Mucosa of rectum (tissue), 2 donors: ENCODE results near the gene PTPRK.

Experiments
- H3K27ac ChIP-seq, 2 donors: one replicate each; pipeline ENCODE4 v1.7.0; 2013; ENCODE audit warnings: inconsistent platforms in 2 of 2, low read depth in 2 of 2, low read length in 2 of 2
- H3K27me3 ChIP-seq, 2 donors: one replicate each; pipeline ENCODE4 v1.7.0; 2013; ENCODE audit warnings: low read length in 2 of 2; ENCODE audit not compliant: control insufficient read depth in 2 of 2, insufficient read depth in 2 of 2
- H3K36me3 ChIP-seq, 2 donors: one replicate each; pipeline ENCODE4 v1.7.0; 2013; ENCODE audit warnings: low read length in 2 of 2; ENCODE audit not compliant: control insufficient read depth in 2 of 2, insufficient read depth in 2 of 2
- H3K4me1 ChIP-seq, 2 donors: one replicate each; pipeline ENCODE4 v1.7.0; 2013; ENCODE audit warnings: low read length in 2 of 2, mild to moderate bottlenecking in 1 of 2; ENCODE audit not compliant: control insufficient read depth in 2 of 2, insufficient read depth in 2 of 2
- H3K4me3 ChIP-seq, 2 donors: one replicate each; pipeline ENCODE4 v1.7.0; 2013; ENCODE audit warnings: low read length in 2 of 2
- H3K9ac ChIP-seq, 2 donors: one replicate each; pipeline ENCODE4 v1.7.0; 2013; ENCODE audit warnings: low read length in 2 of 2, low read depth in 1 of 2, mild to moderate bottlenecking in 1 of 2
- H3K9me3 ChIP-seq, 2 donors: one replicate each; pipeline ENCODE4 v1.7.0; 2013; ENCODE audit warnings: low read length in 2 of 2; ENCODE audit not compliant: control insufficient read depth in 2 of 2
- donor health status: healthy.
- donor health status: Normal muscosa, but diverticular disease.

PTPRK gene

DNA sequence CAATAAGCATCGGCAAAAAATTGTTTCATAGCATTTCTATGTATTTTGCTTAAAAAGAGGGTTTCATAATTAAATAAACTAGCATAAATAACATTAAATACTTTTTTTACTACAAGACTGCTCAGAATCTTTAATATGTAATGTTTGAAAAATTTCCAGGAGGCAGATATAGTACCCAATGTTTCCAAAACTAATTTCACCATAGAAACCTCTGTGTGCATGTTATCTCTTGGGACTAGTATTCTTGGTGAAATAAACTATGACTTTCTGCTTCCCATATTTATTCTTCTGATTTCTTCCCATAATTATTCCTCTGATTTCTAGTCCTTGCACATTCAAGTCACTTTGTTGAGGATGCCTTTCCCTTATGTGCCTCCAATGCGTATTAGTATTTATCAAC is 94.5 kb downstream of the PTPRK start:
- Histone ChIP-seq H3K9ac (no peak overlapping the region), H3K4me3 (no peak overlapping the region), H3K36me3 (no peaks in the 10 kb centered on the region), H3K4me1 (no peaks in the 10 kb centered on the region), H3K9me3 (no peaks in the 10 kb centered on the region), H3K27ac (no peak overlapping the region), H3K27me3 (no peaks in the 10 kb centered on the region)

DNA sequence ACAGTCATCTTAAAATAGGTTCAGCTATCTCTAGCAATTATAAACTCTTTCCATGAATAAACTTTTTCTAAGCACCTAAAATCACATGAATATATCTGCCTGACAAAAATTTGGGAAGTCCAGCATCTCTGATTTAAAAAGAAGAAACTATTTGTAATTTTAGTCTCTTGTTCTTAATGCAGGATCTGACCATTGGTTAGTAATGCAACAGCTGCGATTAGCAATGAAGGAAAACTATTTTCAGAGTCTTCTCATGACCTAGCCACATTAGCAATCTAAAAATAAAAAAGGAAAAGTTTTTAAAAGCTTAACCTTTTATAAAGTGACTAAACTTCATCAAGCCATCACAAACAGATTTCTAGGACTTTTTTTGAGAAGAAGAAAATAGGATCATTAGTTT is 97.5 kb downstream of the PTPRK start:
- no peaks in the 10 kb centered on the region for H3K9me3 ChIP-seq
- no peak overlapping the region for H3K27ac ChIP-seq
- H3K36me3 ChIP-seq = no peaks in the 10 kb centered on the region
- H3K4me1 ChIP-seq = no peaks in the 10 kb centered on the region
- H3K9ac ChIP-seq = no peak overlapping the region
- no peaks in the 10 kb centered on the region for H3K27me3 ChIP-seq
- H3K4me3 ChIP-seq = no peak overlapping the region

DNA sequence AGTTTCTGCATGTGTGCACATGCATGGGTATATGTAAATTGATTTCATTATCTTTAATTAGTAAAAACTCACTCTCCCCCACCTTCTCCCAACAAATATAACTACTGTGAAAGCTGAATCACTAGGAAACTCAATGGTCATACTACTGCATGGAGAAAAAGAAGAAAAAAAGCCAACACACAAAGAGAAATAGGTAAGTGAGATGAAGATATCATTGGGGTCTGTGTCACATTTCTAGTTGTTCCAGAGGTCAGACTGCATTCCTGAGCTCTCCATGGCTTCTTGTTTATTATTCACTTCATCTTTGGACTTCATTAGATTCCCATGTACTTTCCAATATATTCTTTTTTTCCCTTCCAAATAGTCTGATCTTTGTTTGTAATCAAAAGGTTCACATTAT is 98.2 kb downstream of the PTPRK start:
- Histone ChIP-seq H3K9me3 (no peaks in the 10 kb centered on the region), H3K27me3 (no peaks in the 10 kb centered on the region), H3K9ac (no peak overlapping the region), H3K4me1 (no peaks in the 10 kb centered on the region), H3K27ac (no peak overlapping the region), H3K4me3 (no peak overlapping the region), H3K36me3 (no peaks in the 10 kb centered on the region)

DNA sequence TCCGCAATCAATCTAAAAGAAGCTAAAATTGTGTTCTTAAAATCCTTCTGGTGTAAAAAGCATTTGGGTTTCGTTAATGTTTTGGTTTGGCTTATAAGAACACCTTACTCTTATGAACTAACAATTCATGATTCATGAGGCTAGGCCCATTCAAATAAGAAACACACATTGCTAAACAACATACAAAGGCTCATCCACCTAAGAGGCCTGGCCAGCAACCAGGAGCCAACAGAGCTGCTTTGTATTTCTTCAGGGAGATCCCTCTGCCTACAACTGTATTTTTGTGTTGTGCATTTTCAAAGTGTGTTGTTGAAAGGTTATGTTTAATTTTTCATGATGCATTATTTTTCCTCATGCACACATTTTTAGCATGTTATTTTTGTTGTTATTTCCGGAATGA is 98.6 kb downstream of the PTPRK start:
- Histone ChIP-seq H3K9me3 (no peaks in the 10 kb centered on the region), H3K9ac (no peak overlapping the region), H3K4me1 (no peaks in the 10 kb centered on the region), H3K27ac (no peak overlapping the region), H3K4me3 (no peak overlapping the region), H3K27me3 (no peaks in the 10 kb centered on the region), H3K36me3 (no peaks in the 10 kb centered on the region)

DNA sequence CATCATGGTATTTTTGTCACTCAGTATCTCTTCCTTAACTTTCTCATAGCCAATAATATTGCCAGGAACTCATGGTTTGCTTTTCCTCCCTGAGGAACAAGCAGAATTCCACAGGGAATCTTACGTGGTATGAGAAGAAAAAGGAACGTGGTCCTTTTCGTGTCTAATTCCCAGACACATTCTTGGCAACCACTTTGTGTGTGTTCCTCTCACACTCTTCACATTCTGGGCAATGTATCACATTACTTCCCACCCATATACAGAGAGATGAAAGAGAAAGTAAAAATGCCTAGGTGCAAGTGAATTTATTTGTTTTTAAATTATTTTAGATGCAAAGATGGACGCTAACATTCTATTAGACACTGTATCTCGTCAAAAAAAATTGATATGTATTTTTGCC is 102.7 kb downstream of the PTPRK start:
- Histone ChIP-seq H3K4me1 (no peaks in the 10 kb centered on the region), H3K4me3 (no peak overlapping the region), H3K9me3 (no peaks in the 10 kb centered on the region), H3K36me3 (no peaks in the 10 kb centered on the region), H3K27me3 (no peaks in the 10 kb centered on the region), H3K27ac (no peak overlapping the region), H3K9ac (no peak overlapping the region)

DNA sequence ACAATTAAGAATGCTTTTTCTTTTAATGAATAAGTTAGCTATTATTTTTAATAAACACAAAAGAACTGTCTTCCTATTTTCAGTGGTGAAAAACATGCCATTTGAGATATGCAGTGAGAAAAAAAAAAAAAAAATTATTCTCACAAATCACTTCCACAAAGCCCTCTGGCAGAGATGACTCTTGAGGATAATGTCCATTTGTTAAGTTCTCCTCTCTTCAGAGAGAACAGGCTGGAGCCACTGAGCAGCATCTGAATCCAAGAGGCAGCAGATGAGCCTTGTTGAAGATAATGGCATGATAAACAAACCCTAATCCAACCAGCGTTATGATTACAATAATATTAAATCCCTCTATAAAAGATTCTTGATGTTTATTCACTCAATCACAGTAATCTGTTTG is 105.0 kb downstream of the PTPRK start:
- Histone ChIP-seq H3K27me3 (no peaks in the 10 kb centered on the region), H3K27ac (no peak overlapping the region), H3K4me3 (no peak overlapping the region), H3K9ac (no peak overlapping the region), H3K9me3 (no peaks in the 10 kb centered on the region), H3K4me1 (peaks cover 4 to 6% of the 10 kb centered on the region in 2 donors), H3K36me3 (no peaks in the 10 kb centered on the region)

DNA sequence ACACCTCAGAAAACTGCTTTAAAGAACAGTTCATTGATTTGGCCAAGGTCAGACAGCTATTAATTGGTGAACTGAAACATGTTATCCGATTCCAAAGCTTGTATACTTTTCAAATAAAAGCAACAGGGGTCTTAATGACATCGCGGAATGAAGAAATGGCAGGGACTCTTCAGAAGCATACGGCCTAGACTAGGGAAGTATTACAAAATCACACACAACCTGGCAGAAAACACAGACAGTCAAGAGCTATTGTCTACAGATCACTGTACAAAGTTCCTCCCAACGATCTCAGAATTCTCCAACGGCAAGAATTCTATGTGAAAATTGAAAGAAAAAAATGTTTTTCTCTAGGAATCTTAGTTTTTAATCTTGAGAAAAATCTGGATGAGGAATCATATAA is 105.5 kb downstream of the PTPRK start:
- Histone ChIP-seq H3K36me3 (no peaks in the 10 kb centered on the region), H3K27me3 (no peaks in the 10 kb centered on the region), H3K9me3 (no peaks in the 10 kb centered on the region), H3K9ac (no peak overlapping the region), H3K4me3 (no peak overlapping the region), H3K27ac (no peak overlapping the region), H3K4me1 (peaks cover 4 to 8% of the 10 kb centered on the region in 2 donors)

DNA sequence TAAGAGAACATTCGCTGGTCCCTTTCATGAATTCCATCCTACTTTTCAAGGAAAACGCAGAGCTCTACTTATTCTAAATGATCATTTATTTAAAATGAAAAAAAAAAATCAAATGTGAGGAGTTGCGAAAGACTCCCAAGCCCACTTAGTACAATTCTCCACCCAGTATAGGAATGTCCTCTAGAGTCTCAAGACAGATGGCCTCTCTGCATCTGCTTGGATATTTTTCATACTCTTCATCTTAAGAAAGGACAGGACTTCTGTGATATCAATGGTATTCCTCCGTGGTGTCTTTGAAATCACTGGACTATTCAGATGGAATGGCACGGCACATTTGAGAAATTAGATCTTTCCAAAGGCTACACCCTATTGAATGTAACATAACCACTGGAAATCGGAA is 107.1 kb downstream of the PTPRK start:
- H3K4me3 ChIP-seq = no peak overlapping the region
- peaks cover 4 to 18% of the 10 kb centered on the region in 2 donors for H3K4me1 ChIP-seq
- H3K27me3 ChIP-seq = no peaks in the 10 kb centered on the region
- no peaks in the 10 kb centered on the region for H3K9me3 ChIP-seq
- no peak overlapping the region for H3K9ac ChIP-seq
- H3K36me3 ChIP-seq = no peaks in the 10 kb centered on the region
- no peak overlapping the region for H3K27ac ChIP-seq

DNA sequence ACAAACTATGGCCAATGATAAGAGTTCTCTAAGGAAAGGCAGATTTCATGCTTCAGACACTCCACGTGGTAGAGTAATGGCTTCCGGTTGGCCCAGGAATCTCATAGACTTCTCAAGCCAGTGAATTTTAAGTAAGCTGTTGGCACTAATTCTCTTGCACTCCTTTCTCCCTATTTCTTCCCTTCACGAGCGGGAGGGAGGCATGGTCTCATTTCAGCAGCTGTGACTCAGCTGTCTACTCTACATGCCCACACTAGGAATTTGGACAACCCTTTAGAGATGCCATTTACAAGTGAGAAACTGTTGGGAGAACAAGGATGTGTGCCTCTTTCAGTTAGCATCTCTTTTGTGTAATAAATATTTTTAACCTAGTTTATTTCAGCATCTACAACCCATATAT is 107.7 kb downstream of the PTPRK start:
- H3K4me1 ChIP-seq = peaks cover 4 to 18% of the 10 kb centered on the region in 2 donors
- no peaks in the 10 kb centered on the region for H3K27me3 ChIP-seq
- H3K9ac ChIP-seq = no peak overlapping the region
- no peaks in the 10 kb centered on the region for H3K36me3 ChIP-seq
- no peak overlapping the region for H3K27ac ChIP-seq
- H3K9me3 ChIP-seq = no peaks in the 10 kb centered on the region
- no peak overlapping the region for H3K4me3 ChIP-seq

DNA sequence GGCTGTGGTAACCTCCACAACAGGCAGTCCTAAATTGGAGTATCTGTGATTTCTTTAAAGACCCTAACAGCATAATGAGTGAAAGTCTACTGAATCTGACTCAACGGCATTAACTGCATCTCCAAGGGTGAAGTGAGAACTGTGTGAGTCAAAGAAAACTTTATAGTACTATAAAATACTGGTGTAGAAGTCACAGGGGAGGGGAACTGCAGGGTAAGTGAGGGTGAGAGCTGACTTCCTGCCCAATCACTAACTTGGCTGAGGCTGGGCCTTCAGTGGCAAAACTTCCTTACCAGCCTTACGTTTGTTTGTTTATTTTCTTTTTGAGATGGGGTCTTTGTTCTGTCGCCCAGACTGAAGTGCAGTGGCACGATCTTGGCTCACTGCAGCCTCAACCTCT is 109.8 kb downstream of the PTPRK start:
- H3K27ac ChIP-seq = peak overlapping the region; percentile 63 to 72
- H3K9me3 ChIP-seq = no peaks in the 10 kb centered on the region
- no peak overlapping the region for H3K9ac ChIP-seq
- H3K4me1 ChIP-seq = peaks cover 4 to 18% of the 10 kb centered on the region in 2 donors
- H3K4me3 ChIP-seq = no peak overlapping the region
- H3K36me3 ChIP-seq = no peaks in the 10 kb centered on the region
- no peaks in the 10 kb centered on the region for H3K27me3 ChIP-seq

DNA sequence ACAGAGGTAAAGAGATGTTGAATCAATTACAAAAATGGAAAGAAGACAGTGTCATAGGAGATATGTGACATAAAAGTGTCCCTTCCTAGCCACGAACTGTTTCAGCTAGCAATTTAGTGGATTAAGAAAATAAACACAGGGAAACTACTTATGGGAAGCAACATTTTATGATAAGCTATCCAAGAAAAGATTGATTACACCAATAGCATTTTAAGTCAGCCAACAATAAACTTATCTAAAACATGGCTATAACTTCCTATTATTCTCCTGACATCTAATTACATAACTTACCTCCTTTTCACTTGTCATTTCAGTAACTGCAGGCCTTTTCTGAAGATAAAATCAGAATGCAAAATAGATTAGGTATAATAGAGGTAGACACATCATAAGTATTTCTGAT is 111.4 kb downstream of the PTPRK start:
- Histone ChIP-seq H3K4me3 (no peak overlapping the region), H3K36me3 (no peaks in the 10 kb centered on the region), H3K9me3 (no peaks in the 10 kb centered on the region), H3K4me1 (peaks cover 4 to 18% of the 10 kb centered on the region in 2 donors), H3K9ac (no peak overlapping the region), H3K27ac (no peak overlapping the region), H3K27me3 (no peaks in the 10 kb centered on the region)
